Gastrocnemius medialis (tissue), 4 donors: Measurements from ENCODE around the gene ASF1A.

Source experiments
- CTCF ChIP-seq, 5 experiments: fragments of 450-650 bp in 3 of 5; fragments of 200-600 bp in 2 of 5; sonication (generic) in 2 of 5; IDR thresholded peaks in 4 of 5; conservative IDR thresholded peaks in 1 of 5; 1 replicate in 4 of 5; 2 replicates in 1 of 5; pipeline ENCODE4 v1.5.1; 2016 to 2019; ENCODE audit warnings: antibody characterized with exemption in 5 of 5, mild to moderate bottlenecking in 3 of 5, moderate library complexity in 3 of 5
- POLR2A ChIP-seq, 2 donors: fragments of 450-650 bp; IDR thresholded peaks; one replicate each; pipeline ENCODE4 v1.6.1; 2017; ENCODE audit warnings: antibody characterized with exemption in 2 of 2, mild to moderate bottlenecking in 2 of 2, moderate library complexity in 2 of 2

- TF ChIP-seq CTCF (IDR thresholded peaks at IDR 0.05 in 4 of 5, conservative IDR thresholded peaks at IDR 0.05 in 1 of 5): no peak
- TF ChIP-seq POLR2A (IDR thresholded peaks at IDR 0.05): no peak
Measured at GRCh38 chr6:118877806-118878205, 16.1 kb upstream of the ASF1A start.
